IMR-90 (cell line): Measurements from ENCODE around the gene FOXL2NB. TPM values are rescaled to one million over a fixed set of nuclear protein-coding genes. Genes with fewer than 3 reads are reported as not detected.

Experiments used
- ATAC-seq: fragments of 200-7000 bp; cut with Tn5 transposase; 2 replicates; pipeline ENCODE4 v1.9.1; 2020; ENCODE audit warnings: low read depth, mild to moderate bottlenecking, moderate library complexity
- BruUV-seq: library from RNA; stranded (reverse); fragments of 400-500 nt; replicated peaks from 2 replicates; lab custom pipeline; 2021; lab: Mats Ljungman, UMichigan
- CTCF ChIA-PET: fragments of 300-600 bp; formaldehyde crosslinking; extraction: SDS; loops from one replicate; lab custom pipeline; 2021; ENCODE audit warnings: antibody characterized with exemption; lab: Yijun Ruan, JAX
- POLR2A ChIA-PET: fragments of 300-600 bp; sonication (Branson Sonifier 250); formaldehyde crosslinking; loops from one replicate; lab custom pipeline; 2022; ENCODE audit warnings: antibody characterized with exemption; ENCODE audit not compliant: unreplicated experiment; lab: Charles Lee
- DNase-seq: peaks from one replicate; pipeline ENCODE4 v3.0.0; 2013
- H2AFZ ChIP-seq: replicated peaks from 2 replicates; pipeline ENCODE3; 2013; ENCODE audit warnings: low read length, mild to moderate bottlenecking; ENCODE audit not compliant: poor library complexity
- H2AK5ac ChIP-seq: 2 replicates; pipeline ENCODE4 v1.6.1; 2013; ENCODE audit warnings: low read depth, low read length, inconsistent platforms
- H2AK9ac ChIP-seq: replicated peaks from 2 replicates; pipeline ENCODE3; 2013; ENCODE audit warnings: mild to moderate bottlenecking, low read depth, low read length, moderate library complexity; ENCODE audit not compliant: poor library complexity
- H2BK120ac ChIP-seq: 2 replicates; pipeline ENCODE4 v1.6.1; 2013; ENCODE audit warnings: low read depth, low read length, inconsistent platforms
- H2BK15ac ChIP-seq: 3 replicates; pipeline ENCODE4 v1.6.1; 2013; ENCODE audit warnings: low read depth, low read length, inconsistent platforms
- H2BK20ac ChIP-seq: 2 replicates; pipeline ENCODE4 v1.6.1; 2013; ENCODE audit warnings: low read depth, mild to moderate bottlenecking, inconsistent platforms, low read length, moderate library complexity
- H2BK5ac ChIP-seq: 2 replicates; pipeline ENCODE4 v1.6.1; 2013; ENCODE audit warnings: mild to moderate bottlenecking, low read depth, low read length, inconsistent platforms; ENCODE audit not compliant: poor library complexity, severe bottlenecking
- H3K14ac ChIP-seq: replicated peaks from 2 replicates; pipeline ENCODE4 v1.6.1; 2013; ENCODE audit warnings: low read depth, low read length, inconsistent platforms
- H3K18ac ChIP-seq: 2 replicates; pipeline ENCODE4 v1.6.1; 2013; ENCODE audit warnings: low read depth, low read length, control low read depth
- H3K23ac ChIP-seq: 2 replicates; pipeline ENCODE4 v1.6.1; 2013; ENCODE audit warnings: low read depth, low read length, inconsistent platforms
- H3K27ac ChIP-seq: 2 replicates; pipeline ENCODE4 v1.5.1; 2013; ENCODE audit warnings: mild to moderate bottlenecking, control low read depth, low read length; ENCODE audit not compliant: insufficient read depth
- H3K27me3 ChIP-seq: 2 replicates; pipeline ENCODE4 v1.6.1; 2013; ENCODE audit warnings: low read length; ENCODE audit not compliant: control insufficient read depth, insufficient read depth
- H3K36me3 ChIP-seq: 2 replicates; pipeline ENCODE4 v1.6.1; 2013; ENCODE audit warnings: low read length, mixed read lengths; ENCODE audit not compliant: control insufficient read depth, insufficient read depth
- H3K4ac ChIP-seq: 2 replicates; pipeline ENCODE4 v1.6.1; 2013; ENCODE audit warnings: low read depth, low read length, inconsistent platforms
- H3K4me1 ChIP-seq: 2 replicates; pipeline ENCODE4 v1.6.1; 2013; ENCODE audit warnings: low read length, mixed read lengths; ENCODE audit not compliant: control insufficient read depth, insufficient read depth
- H3K4me2 ChIP-seq: 2 replicates; pipeline ENCODE4 v1.6.1; 2013; ENCODE audit warnings: low read depth, mild to moderate bottlenecking, control low read depth, low read length, moderate library complexity
- H3K4me3 ChIP-seq: 2 replicates; pipeline ENCODE4 v1.5.1; 2013; ENCODE audit warnings: low read depth, mild to moderate bottlenecking, control low read depth, low read length, moderate library complexity; ENCODE audit not compliant: insufficient read depth
- H3K56ac ChIP-seq: 2 replicates; pipeline ENCODE4 v1.6.1; 2013; ENCODE audit warnings: low read length, inconsistent platforms; ENCODE audit not compliant: insufficient read depth; ENCODE audit errors: extremely low read depth
- H3K79me1 ChIP-seq, 2 experiments: 2 replicates each; pipeline ENCODE4 v1.6.1; 2013; ENCODE audit warnings: low read length in 2 of 2, inconsistent platforms in 1 of 2, low read depth in 1 of 2
- H3K9ac ChIP-seq: 2 replicates; pipeline ENCODE4 v1.6.1; 2013; ENCODE audit warnings: low read depth, low read length, control low read depth
- H3K9me1 ChIP-seq: 2 replicates; pipeline ENCODE4 v1.6.1; 2013; ENCODE audit warnings: low read length, inconsistent platforms; ENCODE audit not compliant: insufficient read depth
- H3K9me3 ChIP-seq: 2 replicates; pipeline ENCODE4 v1.6.1; 2013; ENCODE audit warnings: low read length; ENCODE audit not compliant: control insufficient read depth, insufficient read depth
- H4K20me1 ChIP-seq: 2 replicates; pipeline ENCODE4 v1.6.1; 2013; ENCODE audit warnings: low read length, inconsistent platforms; ENCODE audit not compliant: insufficient read depth
- H4K5ac ChIP-seq: 2 replicates; pipeline ENCODE4 v1.6.1; 2013; ENCODE audit warnings: mild to moderate bottlenecking, low read depth, low read length, control low read depth
- H4K8ac ChIP-seq, 2 experiments: 2 replicates each; pipeline ENCODE4 v1.6.1; 2013; ENCODE audit warnings: low read depth in 2 of 2, low read length in 2 of 2, control low read depth in 1 of 2, inconsistent platforms in 1 of 2
- H4K91ac ChIP-seq: 2 replicates; pipeline ENCODE4 v1.6.1; 2013; ENCODE audit warnings: low read depth, low read length, inconsistent platforms; ENCODE audit not compliant: insufficient read depth
- MAFK ChIP-seq: IDR thresholded peaks from 2 replicates; pipeline ENCODE4 v1.6.1; 2012; ENCODE audit warnings: low read depth, low read length, improper control_type of control experiment
- POLR2A ChIP-seq: IDR thresholded peaks from 2 replicates; pipeline ENCODE4 v1.6.1; 2012; ENCODE audit warnings: mild to moderate bottlenecking, low read depth, low read length
- RFX5 ChIP-seq: IDR thresholded peaks from 2 replicates; pipeline ENCODE4 v1.8.0; 2012; ENCODE audit warnings: low read depth, mild to moderate bottlenecking, low read length, moderate library complexity
- SMC3 ChIP-seq: fragments of 150-350 bp; IDR thresholded peaks from 2 replicates; pipeline ENCODE4 v1.6.1; 2016; ENCODE audit warnings: low read depth, mild to moderate bottlenecking, antibody characterized with exemption, low read length, moderate library complexity
- USF2 ChIP-seq: fragments of 150-350 bp; IDR thresholded peaks from 2 replicates; pipeline ENCODE4 v1.6.1; 2017; ENCODE audit warnings: mild to moderate bottlenecking, antibody characterized with exemption, low read length, low read depth
- WGBS, 2 experiments: methylation state at CpG; one replicate each; pipeline versions ENCODE4 v1.1.5 to v1.1.7; 2013; ENCODE audit warnings: missing lambda C conversion rate in 2 of 2; ENCODE audit not compliant: insufficient read length in 1 of 2; ENCODE audit errors: extremely low coverage in 2 of 2; 5-methylcytosine and 5-hydroxymethylcytosine counted together
- dilution Hi-C: fragments of 300-500 bp; cut with HindIII; formaldehyde crosslinking; loops from one replicate; pipeline ENCODE4 v1.14.3; 2018; ENCODE audit warnings: low sequenced_read_pairs; ENCODE audit not compliant: unreplicated experiment
- in situ Hi-C: fragments of 300-500 bp; cut with MboI; formaldehyde crosslinking; loops from 3 replicates; pipeline ENCODE4 v1.14.3; 2019; ENCODE audit warnings: low sequenced_read_pairs, inconsistent platforms, mixed read lengths
- intact Hi-C: fragments of 100-400 bp; cut with micrococcal nuclease; formaldehyde crosslinking; loops from 2 replicates; pipeline ENCODE4 v1.10.0; 2022
- polyA plus RNA-seq, 3 experiments: library from polyadenylated mRNA; depleted of rRNA; stranded (reverse); fragments of >200 nt; gene quantifications; 2 replicates each; pipeline ENCODE4 v1.2.3, GENCODE V29; 2012; ENCODE audit warnings: low replicate concordance in 1 of 3
- total RNA-seq: library from RNA; depleted of rRNA; stranded (reverse); fragments of >200 nt; gene quantifications from 2 replicates; pipeline ENCODE4 v1.2.3, GENCODE V29; 2012

Gene FOXL2NB
- total and polyA plus RNA-seq, 2 of the 4 experiments (the other 2 are of a cell fraction): under 0.01 to 0.05 TPM

- Histone ChIP-seq H3K4me2 (no peak overlapping the region), H3K9me3 (peaks cover 7% of the 10 kb centered on the region), H3K56ac (no peak overlapping the region), H3K14ac (no peak overlapping the region), H4K20me1 (peaks cover 10% of the 10 kb centered on the region), H3K9ac (no peak overlapping the region), H3K27ac (no peak overlapping the region), H2AK5ac (no peak overlapping the region), H4K8ac (no peak overlapping the region), H3K4me3 (no peak overlapping the region), H3K79me1 (no peaks in the 10 kb centered on the region), H3K36me3 (no peaks in the 10 kb centered on the region), H4K91ac (no peak overlapping the region), H3K9me1 (0 out of 2 replicates have a peak, but pooled peaks cover 3% of the 10 kb centered on the region), H2BK5ac (no peak overlapping the region), H3K4ac (no peak overlapping the region), H3K27me3 (peaks cover 97% of the 10 kb centered on the region), H2BK20ac (no peak overlapping the region), H3K18ac (no peak overlapping the region), H3K4me1 (peaks cover 2% of the 10 kb centered on the region; the same call in 1 of the 2 replicates), H2BK120ac (no peak overlapping the region), H3K23ac (no peak overlapping the region; the same call in 1 of the 2 replicates), H2AFZ (peak overlapping the region; percentile 60), H2AK9ac (no peak overlapping the region), H2BK15ac (no peak overlapping the region), H4K5ac (no peak overlapping the region)
- DNase-seq (no peak), ATAC-seq (no peak)
- POLR2A ChIA-PET: no interaction called here
- BruUV-seq: no TSS peak
- dilution Hi-C loops (no loop called here), in situ Hi-C loops (no loop called here), intact Hi-C loops (no loop called here)
- TF ChIP-seq POLR2A (no peak), RFX5 (no peak), USF2 (no peak), MAFK (no peak), SMC3 (no peak)
- CTCF ChIA-PET: interaction anchor here (0.9 kb wide), 1 partner anchor 9 kb away, joined by 4 read pairs; no protein-coding TSS in a partner anchor
- 5% methylated on average over 49 of the region's 80 CpGs; no CpG with 5 or more reads in 1 of the 2 experiments for WGBS, 2 experiments
Observed at GRCh38 chr3:138944929-138945708, 1.9 kb upstream of the FOXL2NB start.
